Measurements from ENCODE around the gene GSE1.

DNA sequence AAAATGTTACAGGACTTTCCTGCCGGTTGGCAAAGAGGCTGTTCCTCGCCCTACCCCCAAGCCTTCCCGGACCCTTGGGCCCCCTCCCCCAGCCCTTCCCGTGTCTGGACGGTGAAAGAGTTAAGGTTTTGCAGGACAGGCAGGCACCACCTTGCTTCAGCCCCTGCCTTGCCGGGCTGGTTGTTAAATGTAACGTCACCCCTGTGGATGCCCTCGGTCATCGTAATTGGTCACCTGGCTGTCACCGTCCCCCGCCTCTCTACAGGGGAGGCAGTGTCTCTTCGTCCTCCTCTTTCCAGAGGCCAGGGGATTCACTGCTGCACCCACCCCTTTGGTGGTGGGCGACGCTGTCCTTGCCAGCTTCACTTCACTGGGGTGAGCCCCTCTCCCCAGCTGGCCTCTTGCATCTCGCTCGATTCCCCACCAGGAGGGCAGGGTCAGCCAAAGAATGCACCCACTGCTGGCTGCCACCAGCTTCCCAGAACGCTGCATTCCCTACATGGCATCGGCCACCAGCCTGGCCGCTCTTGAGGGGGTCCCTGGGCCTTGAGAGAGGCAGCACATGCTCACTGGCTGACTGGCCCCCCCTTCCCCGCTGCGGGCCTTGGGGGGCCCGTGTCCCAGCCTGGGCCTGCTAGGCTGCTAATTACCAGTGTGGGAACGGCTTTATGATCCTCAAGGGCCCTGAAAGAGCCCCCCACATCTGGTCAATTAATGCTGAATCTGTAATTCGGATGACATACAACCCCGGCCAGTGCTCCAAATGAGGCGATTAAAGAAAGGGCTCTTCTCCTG lies 25.2 kb upstream of the GSE1 start:
- no peak for TF ChIP-seq CTCF (IDR thresholded peaks at IDR 0.05)
- no peak for TF ChIP-seq POLR2A (IDR thresholded peaks at IDR 0.05)
- no peak for TF ChIP-seq POLR2AphosphoS5 (IDR thresholded peaks at IDR 0.05)
- TF ChIP-seq EP300 (IDR thresholded peaks at IDR 0.05; ENCODE audit: low read depth), result no peak
